Thymus (tissue), 11 donors: ENCODE measurements around the gene CMTM4. TPM values are rescaled to one million over a fixed set of nuclear protein-coding genes. Genes with fewer than 3 reads are reported as not detected.
A peak's percentile ranks its signal among the peaks of the same experiment; 100 is the strongest.
"Not testable (repeated sequence)": the region's sequence is repeated elsewhere in the genome, so short reads cannot be mapped to it uniquely, and the experiment has no call there.

Source experiments
- DNase-seq, 9 donors: peaks; one replicate each; pipeline ENCODE4 v3.0.0-alpha.2; 2013; ENCODE audit warnings: low spot score in 9 of 9, low read depth in 6 of 9, missing footprints in 1 of 9
- H3K27ac ChIP-seq, 2 donors: one replicate each; pipeline ENCODE4 v1.5.1; 2013; ENCODE audit warnings: control low read depth in 1 of 2, low read depth in 1 of 2, low read length in 1 of 2, mild to moderate bottlenecking in 1 of 2, moderate library complexity in 1 of 2
- H3K27me3 ChIP-seq, 2 donors: one replicate each; pipeline ENCODE4 v1.5.1; 2013; ENCODE audit warnings: low read length in 1 of 2; ENCODE audit not compliant: control insufficient read depth in 2 of 2, insufficient read depth in 1 of 2
- H3K36me3 ChIP-seq, 2 donors: one replicate each; pipeline ENCODE4 v1.5.1; 2013; ENCODE audit warnings: low read length in 1 of 2, mild to moderate bottlenecking in 1 of 2, moderate library complexity in 1 of 2; ENCODE audit not compliant: control insufficient read depth in 2 of 2, insufficient read depth in 2 of 2
- H3K4me1 ChIP-seq, 2 donors: one replicate each; pipeline ENCODE4 v1.5.1; 2013; ENCODE audit warnings: low read length in 2 of 2; ENCODE audit not compliant: control insufficient read depth in 2 of 2, insufficient read depth in 2 of 2
- H3K4me3 ChIP-seq, 2 donors: one replicate each; pipeline ENCODE4 v1.5.1; 2013; ENCODE audit warnings: low read length in 2 of 2, control low read depth in 1 of 2, mild to moderate bottlenecking in 1 of 2
- H3K9me3 ChIP-seq, 2 donors: one replicate each; pipeline ENCODE4 v1.5.1; 2013; ENCODE audit warnings: low read length in 1 of 2, mild to moderate bottlenecking in 1 of 2; ENCODE audit not compliant: control insufficient read depth in 2 of 2, insufficient read depth in 1 of 2
- WGBS: extraction: QIAGEN DNeasy Blood & Tissue Kit; methylation state at CpG from one replicate; pipeline ENCODE4 v1.1.7; 2013; 5-methylcytosine and 5-hydroxymethylcytosine counted together
- polyA plus RNA-seq: library from polyadenylated mRNA; stranded (reverse); fragments of 200-250 nt; gene quantifications from one replicate; pipeline ENCODE4 v1.2.3, GENCODE V29; 2013
- total RNA-seq: library from RNA; stranded (reverse); fragments of 120-200 nt; gene quantifications from one replicate; pipeline ENCODE4 v1.2.4, GENCODE V29; 2013
- donor health status: healthy.

Gene CMTM4
- total and polyA plus RNA-seq, 2 donors = 2.2 to 3.4 TPM

DNA sequence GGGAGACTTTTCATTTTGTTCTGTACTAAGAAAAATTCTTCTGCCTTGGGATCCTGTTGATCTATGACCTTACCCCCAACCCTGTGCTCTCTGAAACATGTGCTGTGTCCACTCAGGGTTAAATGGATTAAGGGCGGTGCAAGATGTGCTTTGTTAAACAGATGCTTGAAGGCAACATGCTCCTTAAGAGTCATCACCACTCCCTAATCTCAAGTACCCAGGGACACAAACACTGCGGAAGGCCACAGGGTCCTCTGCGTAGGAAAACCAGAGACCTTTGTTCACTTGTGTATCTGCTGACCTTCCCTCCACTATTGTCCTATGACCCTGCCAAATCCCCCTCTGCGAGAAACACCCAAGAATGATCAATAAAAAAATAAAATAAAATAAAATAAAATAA, 65.0 kb downstream of the CMTM4 start:
- WGBS = 97% methylated on average over 3 of the region's 4 CpGs
- not testable (repeated sequence) for H3K27me3 ChIP-seq, H3K4me1 ChIP-seq, H3K27ac ChIP-seq, H3K36me3 ChIP-seq, H3K9me3 ChIP-seq, H3K4me3 ChIP-seq, DNase-seq

DNA sequence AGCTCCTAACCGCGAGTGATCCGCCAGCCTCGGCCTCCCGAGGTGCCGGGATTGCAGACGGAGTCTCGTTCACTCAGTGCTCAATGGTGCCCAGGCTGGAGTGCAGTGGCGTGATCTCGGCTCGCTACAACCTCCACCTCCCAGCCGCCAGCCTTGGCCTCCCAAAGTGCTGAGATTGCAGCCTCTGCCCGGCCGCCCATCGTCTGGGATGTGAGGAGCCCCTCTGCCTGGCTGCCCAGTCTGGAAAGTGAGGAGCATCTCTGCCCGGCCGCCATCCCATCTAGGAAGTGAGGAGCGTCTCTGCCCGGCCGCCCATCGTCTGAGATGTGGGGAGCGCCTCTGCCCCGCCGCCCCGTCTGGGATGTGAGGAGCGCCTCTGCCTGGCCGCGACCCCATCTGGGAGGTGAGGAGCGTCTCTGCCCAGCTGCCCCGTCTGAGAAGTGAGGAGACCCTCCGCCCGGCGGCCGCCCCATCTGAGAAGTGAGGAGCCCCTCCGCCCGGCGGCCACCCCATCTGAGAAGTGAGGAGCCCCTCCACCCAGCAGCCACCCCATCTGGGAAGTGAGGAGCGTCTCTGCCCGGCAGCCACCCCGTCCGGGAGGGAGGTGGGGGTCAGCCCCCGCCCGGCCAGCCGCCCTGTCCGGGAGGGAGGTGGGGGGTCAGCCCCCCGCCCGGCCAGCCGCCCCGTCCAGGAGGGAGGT, 65.8 kb downstream of the CMTM4 start:
- H3K4me3 ChIP-seq, DNase-seq, H3K9me3 ChIP-seq, H3K36me3 ChIP-seq, H3K27me3 ChIP-seq, H3K4me1 ChIP-seq, H3K27ac ChIP-seq: not testable (repeated sequence)
- 96% methylated on average over 31 of the region's 49 CpGs for WGBS

DNA sequence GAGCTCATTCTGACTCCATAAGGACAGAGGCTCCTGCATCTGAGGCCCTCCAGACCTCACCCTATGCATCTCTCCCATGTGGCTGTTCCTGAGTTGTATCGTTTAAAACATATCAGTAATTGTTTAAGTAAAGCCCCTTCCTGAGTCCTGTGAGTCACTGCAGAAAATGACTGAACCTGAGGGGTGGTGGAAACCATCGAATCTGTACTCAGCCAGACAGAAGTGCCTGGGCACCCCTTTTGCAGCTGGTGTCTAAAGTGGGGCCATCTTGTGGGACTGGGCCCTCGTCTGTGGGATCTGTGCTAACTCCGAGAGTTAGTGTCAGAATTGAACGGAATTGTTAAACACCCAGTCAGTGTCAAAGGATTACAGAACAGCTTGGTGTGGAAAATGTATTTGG, 66.7 kb downstream of the CMTM4 start:
- Histone ChIP-seq H3K36me3 (no peaks in the 10 kb centered on the region), H3K9me3 (no peaks in the 10 kb centered on the region), H3K4me3 (no peak overlapping the region), H3K27ac (no peak overlapping the region), H3K4me1 (no peaks in the 10 kb centered on the region), H3K27me3 (no peaks in the 10 kb centered on the region)
- WGBS = 98% methylated on average over 5 of the region's 5 CpGs
- no peak for DNase-seq

DNA sequence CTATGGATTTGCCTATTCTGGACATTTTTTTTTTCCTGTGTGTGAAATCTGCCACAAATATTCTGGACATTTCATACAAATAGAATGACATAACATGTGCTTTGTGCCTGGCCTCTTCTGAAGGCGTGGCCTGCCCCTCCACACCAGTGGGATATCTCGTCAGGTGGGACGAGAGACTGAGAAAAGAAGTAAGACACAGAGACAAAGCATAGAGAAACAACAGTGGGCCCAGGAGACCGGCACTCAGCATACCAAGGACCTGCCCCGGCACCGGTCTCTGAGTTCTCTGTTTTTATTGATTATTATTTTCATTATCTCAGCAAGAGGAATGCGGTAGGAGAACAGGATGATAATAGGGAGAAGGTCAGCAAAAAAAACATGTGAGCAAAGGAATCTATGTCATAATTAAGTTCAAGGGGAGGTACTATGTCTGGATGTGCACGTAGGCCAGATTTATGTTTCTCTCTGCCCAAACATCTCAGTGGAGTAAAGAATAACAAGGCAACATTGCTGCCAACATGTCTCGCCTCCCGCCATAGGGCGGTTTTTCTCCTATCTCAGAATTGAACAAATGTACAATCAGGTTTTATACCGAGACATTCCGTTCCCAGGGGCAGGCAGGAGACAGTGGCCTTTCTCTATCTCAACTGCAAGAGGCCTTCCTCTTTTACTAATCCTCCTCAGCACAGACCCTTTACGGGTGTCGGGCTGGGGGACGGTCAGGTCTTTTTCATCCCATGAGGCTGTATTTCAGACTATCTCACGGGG, 68.7 kb downstream of the CMTM4 start:
- not testable (repeated sequence) for H3K36me3 ChIP-seq, H3K9me3 ChIP-seq, H3K27me3 ChIP-seq, H3K4me1 ChIP-seq, DNase-seq, H3K4me3 ChIP-seq, H3K27ac ChIP-seq
- 96% methylated on average over 17 of the region's 17 CpGs for WGBS

DNA sequence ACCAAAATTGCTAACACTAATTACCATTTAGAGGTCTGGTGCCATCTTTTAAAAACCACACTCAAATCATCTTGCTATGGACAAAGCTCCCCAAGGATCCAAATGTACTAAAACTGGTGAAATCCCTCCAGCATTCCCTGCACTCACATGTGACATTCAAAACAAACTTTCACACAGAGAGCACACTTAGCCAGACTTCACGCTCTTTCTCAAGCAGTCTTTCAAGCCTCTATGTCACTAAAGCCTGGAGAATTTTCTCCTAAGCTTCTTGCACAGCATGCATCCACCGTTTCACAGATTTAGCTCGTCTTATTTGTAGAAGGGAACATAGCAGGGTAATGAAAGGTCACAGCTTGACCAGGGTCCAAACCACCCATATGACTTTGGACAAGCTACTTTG, 72.8 kb downstream of the CMTM4 start:
- Histone ChIP-seq H3K36me3 (no peaks in the 10 kb centered on the region), H3K4me1 (peaks cover 0 to 10% of the 10 kb centered on the region in 2 donors), H3K4me3 (no peak overlapping the region), H3K27ac (no peak overlapping the region), H3K9me3 (no peaks in the 10 kb centered on the region), H3K27me3 (no peaks in the 10 kb centered on the region)
- WGBS = 96% methylated on average over 3 of the region's 3 CpGs
- DNase-seq = no peak

DNA sequence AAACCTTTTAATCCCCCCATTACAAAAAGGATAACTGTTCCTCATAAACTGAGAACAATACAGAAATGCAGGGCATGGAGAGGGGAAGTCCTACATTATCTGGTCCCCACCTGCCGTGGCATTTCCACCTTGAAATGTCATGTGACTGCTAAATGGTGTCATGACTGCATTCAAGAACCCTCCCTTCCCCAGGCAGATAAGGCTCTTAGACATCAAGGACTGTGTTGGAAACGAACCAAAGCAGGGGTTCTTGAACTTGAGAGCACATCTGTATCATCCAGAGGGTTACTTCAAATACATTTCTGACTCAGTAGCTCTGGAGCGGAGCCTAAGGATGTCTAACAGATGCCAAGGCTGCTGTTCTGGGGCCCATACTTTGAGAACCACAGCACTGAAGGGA, 73.7 kb downstream of the CMTM4 start:
- Histone ChIP-seq H3K36me3 (no peaks in the 10 kb centered on the region), H3K4me3 (no peak overlapping the region), H3K27me3 (no peaks in the 10 kb centered on the region), H3K27ac (no peak overlapping the region), H3K9me3 (no peaks in the 10 kb centered on the region), H3K4me1 (peaks cover 0 to 11% of the 10 kb centered on the region in 2 donors)
- WGBS = 84% methylated on average over 3 of the region's 3 CpGs
- no peak for DNase-seq

DNA sequence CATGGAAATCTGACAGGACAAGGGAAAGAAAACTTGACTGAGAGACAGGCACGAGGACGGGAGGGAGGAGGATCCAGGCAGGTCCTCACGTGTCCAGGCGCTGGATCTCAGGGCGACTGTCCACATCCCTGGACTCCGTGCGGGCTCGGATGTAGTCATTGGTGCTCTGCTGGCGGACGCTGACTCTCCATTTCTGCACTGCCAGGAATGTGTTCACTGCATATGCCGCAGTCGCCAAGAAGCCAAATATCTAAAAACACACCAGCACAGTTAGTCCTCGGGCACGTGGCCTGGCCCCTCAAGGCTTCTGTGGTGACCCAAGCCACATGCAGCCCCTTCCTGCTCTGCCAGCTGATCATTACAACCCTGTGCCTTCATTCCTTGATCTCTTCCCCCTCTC, 74.6 kb downstream of the CMTM4 start:
- H3K4me1 ChIP-seq = peaks cover 0 to 13% of the 10 kb centered on the region in 2 donors
- DNase-seq = no peak
- H3K27ac ChIP-seq = no peak overlapping the region
- H3K36me3 ChIP-seq = no peaks in the 10 kb centered on the region
- H3K4me3 ChIP-seq = no peak overlapping the region
- no peaks in the 10 kb centered on the region for H3K27me3 ChIP-seq
- 94% methylated on average over 14 of the region's 14 CpGs for WGBS
- H3K9me3 ChIP-seq = no peaks in the 10 kb centered on the region

DNA sequence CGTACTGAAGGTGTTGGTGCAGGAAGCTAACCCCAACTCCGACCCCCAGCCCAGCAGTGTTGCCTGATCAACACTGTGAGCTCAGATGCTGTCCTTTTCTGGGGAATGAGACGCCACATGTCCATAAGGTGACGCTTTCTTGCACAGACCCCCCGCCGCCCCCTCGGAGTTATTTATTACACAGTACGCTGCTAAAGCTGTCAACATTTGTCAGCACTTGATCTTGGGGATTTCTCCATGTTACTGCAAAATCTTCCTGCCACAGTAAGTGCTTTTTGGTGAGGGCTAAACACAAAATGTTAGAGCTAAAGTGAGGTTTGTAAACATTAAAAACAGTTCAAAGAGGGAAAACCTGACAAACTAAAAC, 76.1 kb downstream of the CMTM4 start:
- Histone ChIP-seq H3K9me3 (no peaks in the 10 kb centered on the region), H3K27ac (peak overlapping the region in 1 of 2 donors; percentile 17), H3K27me3 (no peaks in the 10 kb centered on the region), H3K4me3 (no peak overlapping the region), H3K36me3 (no peaks in the 10 kb centered on the region), H3K4me1 (peaks cover 0 to 13% of the 10 kb centered on the region in 2 donors)
- no peak for DNase-seq
- 97% methylated on average over 8 of the region's 8 CpGs for WGBS

DNA sequence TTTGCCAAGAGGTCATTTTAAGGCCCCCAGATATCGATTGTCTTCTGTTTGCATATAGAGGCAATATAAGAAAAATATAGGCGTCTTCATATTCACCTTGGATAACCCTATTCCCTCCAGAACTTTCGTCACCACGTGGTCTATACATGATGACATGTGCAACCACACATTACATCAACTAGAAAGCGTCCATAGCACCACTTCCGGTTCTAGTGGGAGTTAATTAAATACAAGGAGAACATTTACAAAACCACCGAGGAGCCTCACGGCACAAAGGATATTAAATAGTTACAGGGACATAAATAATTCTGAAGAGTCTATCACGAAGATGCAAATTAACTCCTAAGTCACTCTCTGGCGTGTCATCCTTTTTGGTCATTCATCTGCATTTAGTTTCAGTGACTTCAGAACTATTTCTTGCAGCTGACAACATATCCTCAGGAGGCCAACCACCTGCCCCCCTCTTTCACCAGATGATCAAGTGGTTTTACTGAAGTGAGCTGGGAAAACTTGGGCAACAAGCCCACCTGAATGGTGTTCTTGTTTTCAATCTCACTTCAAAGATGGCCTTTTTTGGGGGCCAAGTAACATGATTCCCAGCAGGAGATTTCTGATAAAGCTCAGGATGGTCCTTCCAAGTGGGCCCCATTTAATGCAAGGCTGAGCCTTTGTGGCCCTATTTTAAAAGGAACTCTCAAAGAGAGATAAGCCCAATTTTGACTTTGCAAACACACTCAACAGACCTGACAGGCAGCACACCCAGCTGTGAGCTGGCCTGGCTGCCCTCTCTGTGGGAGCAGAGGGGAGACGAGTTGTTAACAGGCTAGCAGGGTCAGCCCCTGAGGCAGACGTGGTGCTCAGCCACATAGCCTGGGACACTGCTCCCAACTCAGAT, 76.8 kb downstream of the CMTM4 start:
- 89% methylated on average over 12 of the region's 12 CpGs for WGBS
- no peak overlapping the region for H3K4me3 ChIP-seq
- peak overlapping the region in 1 of 2 donors; percentile 17 for H3K27ac ChIP-seq
- H3K9me3 ChIP-seq = no peaks in the 10 kb centered on the region
- H3K27me3 ChIP-seq = no peaks in the 10 kb centered on the region
- no peak for DNase-seq
- peaks cover 0 to under 1% of the 10 kb centered on the region in 2 donors for H3K36me3 ChIP-seq
- peaks cover 0 to 13% of the 10 kb centered on the region in 2 donors for H3K4me1 ChIP-seq
